Naive thymus-derived CD4-positive, alpha-beta T cell (primary cell): ENCODE data around the gene CRABP2. TPM values are rescaled to one million over a fixed set of nuclear protein-coding genes. Genes with fewer than 3 reads are reported as not detected.

ENCODE experiments used
- ATAC-seq: fragments of 150-1000 bp; cut with Tn5 transposase; 2 replicates; pipeline ENCODE4 v1.10.0; 2021; ENCODE audit warnings: mild to moderate bottlenecking, moderate library complexity
- CTCF ChIA-PET: fragments of 350-600 bp; sonication (Branson Sonifier 250); formaldehyde crosslinking; loops from one replicate; lab custom pipeline; 2021; ENCODE audit warnings: antibody characterized with exemption; lab: Charles Lee
- POLR2A ChIA-PET: fragments of 350-600 bp; sonication (Branson Sonifier 250); formaldehyde crosslinking; loops from one replicate; lab custom pipeline; 2021; ENCODE audit warnings: antibody characterized with exemption, inconsistent platforms; lab: Charles Lee
- DNase-seq, 9 donors: peaks; one replicate each; pipeline versions ENCODE4 v3.0.0 to v3.0.0-alpha.2; 2020 to 2022; ENCODE audit warnings: mixed read lengths in 1 of 9
- H3K27ac ChIP-seq: one replicate; pipeline ENCODE4 v1.7.0; 2013; ENCODE audit warnings: mild to moderate bottlenecking, low read depth, low read length, moderate library complexity
- H3K27me3 ChIP-seq, 2 donors: one replicate each; pipeline ENCODE4 v1.7.0; 2013; ENCODE audit warnings: low read length in 2 of 2, mild to moderate bottlenecking in 2 of 2, moderate library complexity in 2 of 2; ENCODE audit not compliant: control insufficient read depth in 2 of 2, insufficient read depth in 2 of 2
- H3K36me3 ChIP-seq, 3 experiments: 1 replicate in 2 of 3; 2 replicates in 1 of 3; pipeline ENCODE4 v1.7.0; 2013; ENCODE audit warnings: low read length in 3 of 3, mild to moderate bottlenecking in 3 of 3, moderate library complexity in 1 of 3; ENCODE audit not compliant: insufficient read depth in 3 of 3, control insufficient read depth in 2 of 3
- H3K4me1 ChIP-seq, 2 donors: one replicate each; pipeline ENCODE4 v1.7.0; 2013; ENCODE audit warnings: low read length in 2 of 2, mild to moderate bottlenecking in 2 of 2, moderate library complexity in 1 of 2; ENCODE audit not compliant: control insufficient read depth in 2 of 2, insufficient read depth in 2 of 2
- H3K4me3 ChIP-seq: 2 replicates; pipeline ENCODE4 v1.7.0; 2013; ENCODE audit warnings: mild to moderate bottlenecking, low read length
- H3K9me3 ChIP-seq, 3 experiments: 1 replicate in 2 of 3; 2 replicates in 1 of 3; pipeline ENCODE4 v1.7.0; 2013; ENCODE audit warnings: low read length in 3 of 3; ENCODE audit not compliant: control insufficient read depth in 2 of 3
- H3K27ac Mint-ChIP-seq, 9 donors: one replicate each; pipeline ENCODE4 v1.8.0; 2020 to 2022; ENCODE audit warnings: mixed read lengths in 9 of 9, mild to moderate bottlenecking in 8 of 9, moderate library complexity in 5 of 9, inconsistent platforms in 2 of 9
- H3K27me3 Mint-ChIP-seq, 5 donors: one replicate each; pipeline ENCODE4 v1.8.0; 2021 to 2022; ENCODE audit warnings: mixed read lengths in 5 of 5, mild to moderate bottlenecking in 1 of 5
- H3K36me3 Mint-ChIP-seq, 5 donors: one replicate each; pipeline ENCODE4 v1.8.0; 2020 to 2022; ENCODE audit warnings: mixed read lengths in 5 of 5, mild to moderate bottlenecking in 3 of 5, inconsistent platforms in 1 of 5
- H3K4me1 Mint-ChIP-seq, 7 donors: one replicate each; pipeline ENCODE4 v1.8.0; 2020 to 2022; ENCODE audit warnings: mixed read lengths in 7 of 7, mild to moderate bottlenecking in 3 of 7, inconsistent platforms in 1 of 7
- H3K4me3 Mint-ChIP-seq, 10 donors: one replicate each; pipeline ENCODE4 v1.8.0; 2020 to 2022; ENCODE audit warnings: mild to moderate bottlenecking in 10 of 10, mixed read lengths in 10 of 10, moderate library complexity in 6 of 10, inconsistent platforms in 2 of 10
- H3K9me3 Mint-ChIP-seq, 11 donors: one replicate each; pipeline ENCODE4 v1.8.0; 2020 to 2022; ENCODE audit warnings: mixed read lengths in 11 of 11, mild to moderate bottlenecking in 4 of 11, inconsistent platforms in 1 of 11, moderate library complexity in 1 of 11
- intact Hi-C, 2 donors: fragments of 100-400 bp; cut with micrococcal nuclease; formaldehyde crosslinking; loops; one replicate each; pipeline ENCODE4 v1.15.1; 2023
- polyA plus RNA-seq, 2 donors: library from polyadenylated mRNA; unstranded; fragments of 300-500 nt; fragmentation: Illumina TruSeq; gene quantifications; one replicate each; pipeline ENCODE4 v1.2.3, GENCODE V29; 2021
- total RNA-seq, 6 experiments: library from RNA in 5 of 6; stranded (reverse) in 5 of 6; gene quantifications; 1 replicate in 5 of 6; 2 replicates in 1 of 6; pipeline ENCODE4 v1.2.3 and lab custom pipeline; 2021 to 2026

CRABP2 gene
- total and polyA plus RNA-seq, 7 experiments from 2014 or later: 0.38 to 2.5 (median 1.1) TPM

GRCh38 chr1:156662800-156663055 lies 42.7 kb downstream of the CRABP2 start:
- no peaks in the 10 kb centered on the region for H3K27me3 ChIP-seq
- ATAC-seq (no peak), DNase-seq (no peak)
- intact Hi-C loops: no loop called here
- peak overlapping the region in 1 of 9 donors; percentile 27 for H3K27ac Mint-ChIP-seq
- ChIA-PET POLR2A (no interaction called here), CTCF (no interaction called here)
- no peak overlapping the region for H3K4me3 Mint-ChIP-seq
- no peak overlapping the region for H3K27ac ChIP-seq
- H3K9me3 ChIP-seq: no peaks in the 10 kb centered on the region
- no peak overlapping the region for H3K4me3 ChIP-seq
- H3K27me3 Mint-ChIP-seq: peaks cover 0 to 19% (median 0%) of the 10 kb centered on the region in 5 donors
- H3K36me3 Mint-ChIP-seq: no peaks in the 10 kb centered on the region
- H3K9me3 Mint-ChIP-seq: no peaks in the 10 kb centered on the region
- H3K4me1 Mint-ChIP-seq: peaks cover 21 to 58% (median 30%) of the 10 kb centered on the region in 7 donors
- peaks cover 25 to 27% of the 10 kb centered on the region in 2 donors for H3K4me1 ChIP-seq
- no peaks in the 10 kb centered on the region for H3K36me3 ChIP-seq

GRCh38 chr1:156662005-156662799 lies 43.2 kb downstream of the CRABP2 start:
- Mint-ChIP-seq H3K27ac (peak overlapping the region in 3 of 9 donors; percentile 1 to 87 (median 62)), H3K9me3 (no peaks in the 10 kb centered on the region), H3K4me1 (peaks cover 26 to 63% (median 35%) of the 10 kb centered on the region in 7 donors), H3K36me3 (no peaks in the 10 kb centered on the region), H3K27me3 (peaks cover 3 to 24% (median 4%) of the 10 kb centered on the region in 5 donors), H3K4me3 (peak overlapping the region in 1 of 10 donors; percentile 90)
- no peaks in the 10 kb centered on the region for H3K36me3 ChIP-seq
- DNase-seq: no peak
- H3K27ac ChIP-seq: no peak overlapping the region
- no peak overlapping the region for H3K4me3 ChIP-seq
- POLR2A ChIA-PET: interaction anchor here (0.6 kb wide), 1 partner anchor 273 kb away, joined by 3 read pairs; no protein-coding TSS in a partner anchor
- H3K27me3 ChIP-seq: no peaks in the 10 kb centered on the region
- CTCF ChIA-PET: interaction anchor here (0.6 to 3.0 kb wide), 3 partner anchors 19 to 517 kb away, joined by 3 to 17 read pairs (median 3); no protein-coding TSS in a partner anchor
- H3K4me1 ChIP-seq: peaks cover 29 to 30% of the 10 kb centered on the region in 2 donors
- no peak for ATAC-seq
- no peaks in the 10 kb centered on the region for H3K9me3 ChIP-seq
- intact Hi-C loops: no loop called here

- peaks cover 33 to 68% (median 44%) of the 10 kb centered on the region in 7 donors for H3K4me1 Mint-ChIP-seq
- ChIA-PET POLR2A (no interaction called here), CTCF (interaction anchor here (0.7 to 3.0 kb wide), 11 partner anchors 11 to 275 kb away, joined by 3 to 17 read pairs (median 6); partner anchors contain the start of gene NES)
- Histone ChIP-seq H3K4me3 (no peak overlapping the region), H3K4me1 (peaks cover 32 to 39% of the 10 kb centered on the region in 2 donors), H3K9me3 (no peaks in the 10 kb centered on the region), H3K27ac (no peak overlapping the region), H3K36me3 (no peaks in the 10 kb centered on the region), H3K27me3 (peaks cover 0 to 12% of the 10 kb centered on the region in 2 donors)
- peak overlapping the region in 4 of 9 donors; percentile 6 to 87 (median 68) for H3K27ac Mint-ChIP-seq
- intact Hi-C loops: loop anchor here (1.0 kb wide), 5 partner anchors 18 to 232 kb away; partner anchors contain the start of gene PRCC (in 2 of the 2)
- no peaks in the 10 kb centered on the region for H3K36me3 Mint-ChIP-seq
- no peak for ATAC-seq
- H3K9me3 Mint-ChIP-seq: no peaks in the 10 kb centered on the region
- peak overlapping the region in 4 of 10 donors; percentile 15 to 90 (median 58) for H3K4me3 Mint-ChIP-seq
- DNase-seq: no peak
- peaks cover 12 to 29% (median 18%) of the 10 kb centered on the region in 5 donors for H3K27me3 Mint-ChIP-seq
Measured at GRCh38 chr1:156660752-156661112, 44.7 kb downstream of the CRABP2 start.

GRCh38 chr1:156659988-156660751 lies 45.2 kb downstream of the CRABP2 start:
- Mint-ChIP-seq H3K27me3 (peaks cover 18 to 30% (median 24%) of the 10 kb centered on the region in 5 donors), H3K27ac (peak overlapping the region in 8 of 9 donors; percentile 53 to 87 (median 69)), H3K36me3 (no peaks in the 10 kb centered on the region), H3K9me3 (no peaks in the 10 kb centered on the region), H3K4me3 (peak overlapping the region in 9 of 10 donors; percentile 4 to 90 (median 48)), H3K4me1 (peaks cover 33 to 62% (median 44%) of the 10 kb centered on the region in 7 donors)
- no peaks in the 10 kb centered on the region for H3K9me3 ChIP-seq
- intact Hi-C loops: loop anchor here (1.0 kb wide), 5 partner anchors 18 to 232 kb away; partner anchors contain the start of gene PRCC (in 2 of the 2)
- ATAC-seq (peak; percentile 95), DNase-seq (peak; percentile 82 to 96 (median 89))
- CTCF ChIA-PET: interaction anchor here (0.6 to 3.0 kb wide), 16 partner anchors 11 to 131 kb away, joined by 3 to 17 read pairs (median 4); partner anchors contain the start of gene NES
- no peaks in the 10 kb centered on the region for H3K36me3 ChIP-seq
- no peak overlapping the region for H3K4me3 ChIP-seq
- H3K27ac ChIP-seq: no peak overlapping the region
- H3K27me3 ChIP-seq: peaks cover 0 to 13% of the 10 kb centered on the region in 2 donors
- POLR2A ChIA-PET: interaction anchor here (0.6 kb wide), 1 partner anchor 46 kb away, joined by 3 read pairs; the partner anchor contains the start of gene CRABP2
- H3K4me1 ChIP-seq: peaks cover 32 to 39% of the 10 kb centered on the region in 2 donors

GRCh38 chr1:156659661-156659987 lies 45.8 kb downstream of the CRABP2 start:
- Histone ChIP-seq H3K4me3 (no peak overlapping the region), H3K4me1 (peaks cover 32 to 39% of the 10 kb centered on the region in 2 donors), H3K9me3 (no peaks in the 10 kb centered on the region), H3K27ac (no peak overlapping the region), H3K36me3 (no peaks in the 10 kb centered on the region), H3K27me3 (peaks cover 0 to 13% of the 10 kb centered on the region in 2 donors)
- ChIA-PET CTCF (interaction anchor here (0.6 to 3.0 kb wide), 12 partner anchors 10 to 132 kb away, joined by 3 to 17 read pairs (median 4); no protein-coding TSS in a partner anchor), POLR2A (interaction anchor here (0.6 to 1.4 kb wide), 2 partner anchors 46 to 68 kb away, joined by 3 read pairs; partner anchors contain the start of genes CRABP2 and METTL25B)
- peak overlapping the region; percentile 4 to 90 (median 51) for H3K4me3 Mint-ChIP-seq
- DNase-seq (peak in 1 of 9 donors; percentile 26), ATAC-seq (no peak)
- intact Hi-C loops: no loop called here
- H3K27ac Mint-ChIP-seq: peak overlapping the region in 8 of 9 donors; percentile 33 to 79 (median 68)
- H3K9me3 Mint-ChIP-seq: no peaks in the 10 kb centered on the region
- peaks cover 21 to 34% (median 29%) of the 10 kb centered on the region in 5 donors for H3K27me3 Mint-ChIP-seq
- H3K36me3 Mint-ChIP-seq: no peaks in the 10 kb centered on the region
- H3K4me1 Mint-ChIP-seq: peaks cover 33 to 60% (median 44%) of the 10 kb centered on the region in 7 donors
